Measurements from ENCODE around the gene IL10RB. TPM values are rescaled to one million over a fixed set of nuclear protein-coding genes. Genes with fewer than 3 reads are reported as not detected.

The IL10RB gene
- total and polyA plus RNA-seq, 2 of the 13 experiments (the other 11 are each of a cell fraction or from before 2014, with no cell fraction given) = 17.4 to 18.2 TPM

- H3K9me3 ChIP-seq (ENCODE audit: low read length) = no peaks in the 10 kb centered on the region
- no TSS peak for BruUV-seq (replicated peaks)
- H4K20me1 ChIP-seq (ENCODE audit: insufficient read depth, low read length) = no peaks in the 10 kb centered on the region
- H2AFZ ChIP-seq (ENCODE audit: low read length) = no peak overlapping the region
- H3K4me2 ChIP-seq (ENCODE audit: low read depth, low read length) = no peak overlapping the region
- ChIA-PET CTCF (ENCODE audit: low intra/inter-chr PET ratio, low total read pairs) (no interaction called here), POLR2A (interaction anchor here (1.5 kb wide), 1 partner anchor 52 kb away, joined by 3 read pairs; no protein-coding TSS in a partner anchor)
- H3K79me2 ChIP-seq (ENCODE audit: insufficient read depth, low read length) = no peaks in the 10 kb centered on the region
- WGBS (ENCODE audit: low lambda C conversion rate) = 95% methylated on average over 6 of the region's 6 CpGs
- H3K4me3 ChIP-seq (replicated peaks in 1 of 3; ENCODE audit: insufficient read depth in 1 of 3, low read depth in 2 of 3, low read length in 3 of 3) = no peak overlapping the region
- no peak overlapping the region for H3K9ac ChIP-seq (ENCODE audit: insufficient read depth, low read depth, low read length)
- ATAC-seq (no peak), FAIRE-seq (no peak), DNase-seq (ENCODE audit: low spot score) (no peak)
- H3K27ac ChIP-seq (ENCODE audit: extremely low read length, insufficient read depth, low read length) = no peak overlapping the region
- H3K4me1 ChIP-seq (ENCODE audit: insufficient read depth, low read length) = peaks cover 21% of the 10 kb centered on the region
- no peak for TF ChIP-seq ZSCAN12 (CRISPR knock-in tag; IDR thresholded peaks at IDR 0.05)
- peaks cover 11 to 66% of the 10 kb centered on the region in 2 experiments for H3K36me3 ChIP-seq (replicated peaks in 1 of 2; ENCODE audit: control insufficient read depth in 1 of 2, insufficient read depth in 2 of 2, low read length in 2 of 2)
- in situ Hi-C loops (cut with HindIII; ENCODE audit: extremely low pct_ligation_motif_present, low pct_unique_long_range_greater_than_20kb) (no loop called here), intact Hi-C loops (cut with micrococcal nuclease; ENCODE audit: unreplicated experiment) (no loop called here)
- no peaks in the 10 kb centered on the region for H3K27me3 ChIP-seq (ENCODE audit: control insufficient read depth in 1 of 2, insufficient read depth in 2 of 2, low read length in 2 of 2)
Observed at GRCh38 chr21:33256019-33256418, 10.1 kb upstream of the IL10RB start.

- Histone ChIP-seq H3K4me3 (replicated peaks in 1 of 3; ENCODE audit: insufficient read depth in 1 of 3, low read depth in 2 of 3, low read length in 3 of 3) (no peak overlapping the region), H3K27ac (ENCODE audit: extremely low read length, insufficient read depth, low read length) (no peak overlapping the region), H3K36me3 (replicated peaks in 1 of 2; ENCODE audit: control insufficient read depth in 1 of 2, insufficient read depth in 2 of 2, low read length in 2 of 2) (peaks cover 11 to 53% of the 10 kb centered on the region in 2 experiments; a peak in 4 of 5 replicates), H3K4me2 (ENCODE audit: low read depth, low read length) (no peak overlapping the region), H3K9me3 (ENCODE audit: low read length) (no peaks in the 10 kb centered on the region), H3K9ac (ENCODE audit: insufficient read depth, low read depth, low read length) (no peak overlapping the region), H3K79me2 (ENCODE audit: insufficient read depth, low read length) (no peaks in the 10 kb centered on the region), H3K4me1 (ENCODE audit: insufficient read depth, low read length) (peaks cover 23% of the 10 kb centered on the region), H4K20me1 (ENCODE audit: insufficient read depth, low read length) (no peaks in the 10 kb centered on the region), H2AFZ (ENCODE audit: low read length) (no peak overlapping the region), H3K27me3 (ENCODE audit: control insufficient read depth in 1 of 2, insufficient read depth in 2 of 2, low read length in 2 of 2) (no peaks in the 10 kb centered on the region)
- POLR2A ChIA-PET = interaction anchor here (1.5 kb wide), 1 partner anchor 53 kb away, joined by 3 read pairs; no protein-coding TSS in a partner anchor
- BruUV-seq (replicated peaks) = no TSS peak
- WGBS (ENCODE audit: low lambda C conversion rate) = 95% methylated on average over 17 of the region's 18 CpGs
- DNase-seq (ENCODE audit: low spot score) = no peak
- ATAC-seq = no peak
- TF ChIP-seq THAP8 (CRISPR knock-in tag; IDR thresholded peaks at IDR 0.05; ENCODE audit: borderline replicate concordance) (no peak), MAFK (conservative IDR thresholded peaks at IDR 0.05 in 1 of 2, IDR thresholded peaks at IDR 0.05 in 1 of 2; ENCODE audit: low read length in 2 of 2) (peak; percentile 87 to 91), MAFF (IDR thresholded peaks at IDR 0.05; ENCODE audit: low read depth, low read length) (peak; percentile 89), ZNF878 (CRISPR knock-in tag; IDR thresholded peaks at IDR 0.05) (no peak)
- no peak for FAIRE-seq
- CTCF ChIA-PET (ENCODE audit: low intra/inter-chr PET ratio, low total read pairs) = no interaction called here
- intact Hi-C loops (cut with micrococcal nuclease; ENCODE audit: unreplicated experiment) (no loop called here), in situ Hi-C loops (cut with HindIII; ENCODE audit: extremely low pct_ligation_motif_present, low pct_unique_long_range_greater_than_20kb) (no loop called here)
Observed at GRCh38 chr21:33257094-33257803, 8.9 kb upstream of the IL10RB start.
